WTC11 (cell line): Measurements from ENCODE around the gene TSPAN9. TPM values are rescaled to one million over a fixed set of nuclear protein-coding genes. Genes with fewer than 3 reads are reported as not detected.

Source experiments
- ATAC-seq: fragments of 200-7000 bp; cut with Tn5 transposase; 2 replicates; pipeline ENCODE4 v1.10.0; 2021; ENCODE audit warnings: mild to moderate bottlenecking, moderate library complexity
- CTCF ChIA-PET: fragments of 300-600 bp; sonication (Branson Sonifier 250); formaldehyde crosslinking; loops from one replicate; lab custom pipeline; 2021; ENCODE audit warnings: antibody characterized with exemption; lab: Charles Lee
- POLR2A ChIA-PET: fragments of 350-600 bp; sonication (Branson Sonifier 250); formaldehyde crosslinking; loops from one replicate; lab custom pipeline; 2021; ENCODE audit warnings: antibody characterized with exemption; lab: Charles Lee
- DNase-seq: peaks from one replicate; pipeline ENCODE4 v3.0.0; 2021; ENCODE audit warnings: low spot score
- H3K27ac Mint-ChIP-seq: 2 replicates; pipeline ENCODE4 v1.8.0; 2021; ENCODE audit warnings: mixed read lengths
- H3K27me3 Mint-ChIP-seq: 2 replicates; pipeline ENCODE4 v1.8.0; 2021; ENCODE audit warnings: low read depth, mild to moderate bottlenecking, moderate library complexity, mixed read lengths
- H3K36me3 Mint-ChIP-seq: 2 replicates; pipeline ENCODE4 v1.8.0; 2021; ENCODE audit warnings: mixed read lengths
- H3K4me1 Mint-ChIP-seq: 2 replicates; pipeline ENCODE4 v1.8.0; 2022; ENCODE audit warnings: mixed read lengths
- H3K4me3 Mint-ChIP-seq: 2 replicates; pipeline ENCODE4 v1.8.0; 2021; ENCODE audit warnings: mild to moderate bottlenecking, moderate library complexity, mixed read lengths
- H3K9me3 Mint-ChIP-seq: 2 replicates; pipeline ENCODE4 v1.8.0; 2021; ENCODE audit warnings: mixed read lengths
- AFF4 ChIP-seq: sonication (generic); formaldehyde crosslinking; IDR thresholded peaks from 2 replicates; pipeline ENCODE4 v1.8.1; 2023; ENCODE audit warnings: mild to moderate bottlenecking, missing genetic modification reagents, borderline replicate concordance
- CREM ChIP-seq: sonication (generic); formaldehyde crosslinking; IDR thresholded peaks from 2 replicates; pipeline ENCODE4 v1.8.1; 2022; ENCODE audit warnings: mild to moderate bottlenecking, missing genetic modification reagents, moderate library complexity
- CTCF ChIP-seq: fragments of 200-600 bp; IDR thresholded peaks from 2 replicates; pipeline ENCODE4 v1.8.0; 2022; ENCODE audit warnings: antibody characterized with exemption
- E2F5 ChIP-seq: sonication (generic); formaldehyde crosslinking; IDR thresholded peaks from 2 replicates; pipeline ENCODE4 v1.8.1; 2022; ENCODE audit warnings: mild to moderate bottlenecking, moderate library complexity, missing genetic modification reagents
- ETV6 ChIP-seq: sonication (generic); formaldehyde crosslinking; IDR thresholded peaks from 2 replicates; pipeline ENCODE4 v1.8.1; 2022; ENCODE audit warnings: mild to moderate bottlenecking, missing genetic modification reagents
- FOXJ3 ChIP-seq: sonication (generic); formaldehyde crosslinking; IDR thresholded peaks from 2 replicates; pipeline ENCODE4 v1.9.0; 2021; ENCODE audit warnings: missing genetic modification reagents, mild to moderate bottlenecking, borderline replicate concordance
- FOXK1 ChIP-seq: sonication (generic); formaldehyde crosslinking; IDR thresholded peaks from 2 replicates; pipeline ENCODE4 v1.8.0; 2022; ENCODE audit warnings: mild to moderate bottlenecking, moderate library complexity, missing genetic modification reagents
- FOXP4 ChIP-seq: sonication (generic); formaldehyde crosslinking; IDR thresholded peaks from 2 replicates; pipeline ENCODE4 v1.8.0; 2022; ENCODE audit warnings: mild to moderate bottlenecking, missing genetic modification reagents
- HMGA2 ChIP-seq: fragments of 250-450 bp; sonication (Bioruptor Pico); IDR thresholded peaks from 2 replicates; pipeline ENCODE4 v1.4.0; 2021; ENCODE audit warnings: mild to moderate bottlenecking, moderate library complexity
- HMGXB4 ChIP-seq: sonication (generic); formaldehyde crosslinking; IDR thresholded peaks from 2 replicates; pipeline ENCODE4 v1.8.1; 2023; ENCODE audit warnings: mild to moderate bottlenecking, moderate library complexity, missing genetic modification reagents
- IRF2 ChIP-seq: sonication (generic); formaldehyde crosslinking; IDR thresholded peaks from 2 replicates; pipeline ENCODE4 v1.8.0; 2022; ENCODE audit warnings: low read depth, missing genetic modification reagents, borderline replicate concordance
- NFE2L1 ChIP-seq: sonication (generic); formaldehyde crosslinking; IDR thresholded peaks from 2 replicates; pipeline ENCODE4 v1.8.1; 2023; ENCODE audit warnings: missing genetic modification reagents
- PRRX2 ChIP-seq: fragments of 250-450 bp; sonication (Bioruptor Pico); IDR thresholded peaks from 2 replicates; pipeline ENCODE4 v1.8.0; 2021; ENCODE audit warnings: mild to moderate bottlenecking
- SMAD4 ChIP-seq: sonication (generic); formaldehyde crosslinking; IDR thresholded peaks from 2 replicates; pipeline ENCODE4 v1.8.0; 2022; ENCODE audit warnings: mild to moderate bottlenecking, missing genetic modification reagents
- SP1 ChIP-seq: sonication (generic); formaldehyde crosslinking; conservative IDR thresholded peaks from 2 replicates; pipeline ENCODE4 v1.8.1; 2022; ENCODE audit warnings: missing genetic modification reagents
- TEAD4 ChIP-seq: sonication (generic); formaldehyde crosslinking; IDR thresholded peaks from 2 replicates; pipeline ENCODE4 v1.8.0; 2022; ENCODE audit warnings: mild to moderate bottlenecking, missing genetic modification reagents
- USF2 ChIP-seq: sonication (generic); formaldehyde crosslinking; IDR thresholded peaks from 2 replicates; pipeline ENCODE4 v1.8.1; 2023; ENCODE audit warnings: mild to moderate bottlenecking, missing genetic modification reagents, moderate library complexity
- ZNF121 ChIP-seq: sonication (generic); formaldehyde crosslinking; IDR thresholded peaks from 2 replicates; pipeline ENCODE4 v1.8.0; 2023; ENCODE audit warnings: missing genetic modification reagents
- ZNF396 ChIP-seq: fragments of 250-450 bp; sonication (Bioruptor Pico); IDR thresholded peaks from 2 replicates; pipeline ENCODE4 v1.8.0; 2021; ENCODE audit warnings: mild to moderate bottlenecking, moderate library complexity, borderline replicate concordance
- ZNF512 ChIP-seq: sonication (generic); formaldehyde crosslinking; IDR thresholded peaks from 2 replicates; pipeline ENCODE4 v1.8.1; 2022; ENCODE audit warnings: missing genetic modification reagents, borderline replicate concordance
- total RNA-seq: library from RNA; stranded (reverse); gene quantifications from 3 replicates; pipeline ENCODE4 v1.2.3, GENCODE V29; 2021

The TSPAN9 gene
- total RNA-seq, 1 experiment from 2014 or later, result 27.6 TPM

- Mint-ChIP-seq H3K36me3 (no peaks in the 10 kb centered on the region), H3K4me3 (no peak overlapping the region), H3K27ac (peak overlapping the region; percentile 80), H3K4me1 (peaks cover 14% of the 10 kb centered on the region), H3K9me3 (no peaks in the 10 kb centered on the region), H3K27me3 (no peaks in the 10 kb centered on the region)
- DNase-seq (no peak), ATAC-seq (no peak)
- ChIA-PET POLR2A (no interaction called here), CTCF (interaction anchor here (1.0 to 4.0 kb wide), 7 partner anchors 11 to 223 kb away, joined by 3 to 32 read pairs (median 4); no protein-coding TSS in a partner anchor)
- TF ChIP-seq AFF4 (CRISPR knock-in tag) (no peak), FOXP4 (CRISPR knock-in tag) (no peak), PRRX2 (CRISPR knock-in tag) (no peak), ETV6 (no peak), ZNF512 (CRISPR knock-in tag) (no peak), IRF2 (no peak), SP1 (no peak), SMAD4 (CRISPR knock-in tag) (no peak), TEAD4 (CRISPR knock-in tag) (no peak), ZNF396 (no peak), CREM (CRISPR knock-in tag) (no peak), NFE2L1 (no peak), E2F5 (no peak), HMGXB4 (CRISPR knock-in tag) (no peak)
These were observed 187.1 kb downstream of the TSPAN9 start for GRCh38 chr12:3263939-3264922.

- H3K36me3 Mint-ChIP-seq, result no peaks in the 10 kb centered on the region
- ChIA-PET CTCF (interaction anchor here (3.6 kb wide), 1 partner anchor 10 kb away, joined by 26 read pairs; no protein-coding TSS in a partner anchor), POLR2A (no interaction called here)
- H3K9me3 Mint-ChIP-seq, result no peaks in the 10 kb centered on the region
- no peaks in the 10 kb centered on the region for H3K27me3 Mint-ChIP-seq
- peaks cover 14% of the 10 kb centered on the region for H3K4me1 Mint-ChIP-seq
- DNase-seq, result no peak
- no peak overlapping the region for H3K27ac Mint-ChIP-seq
- no peak for ATAC-seq
- H3K4me3 Mint-ChIP-seq, result no peak overlapping the region
- TF ChIP-seq FOXK1 (CRISPR knock-in tag) (no peak), ZNF512 (CRISPR knock-in tag) (no peak), CTCF (no peak), ZNF121 (CRISPR knock-in tag) (no peak), FOXJ3 (CRISPR knock-in tag) (no peak), USF2 (CRISPR knock-in tag) (no peak), HMGA2 (CRISPR knock-in tag) (no peak)
These were observed 188.2 kb downstream of the TSPAN9 start for GRCh38 chr12:3265406-3265805.
